ENCODE measurements around the gene PCDHGA1. TPM values are rescaled to one million over a fixed set of nuclear protein-coding genes. Genes with fewer than 3 reads are reported as not detected.
A peak's percentile ranks its signal among the peaks of the same experiment; 100 is the strongest.

The PCDHGA1 gene
- total RNA-seq, 1 experiment from 2014 or later: 0.63 TPM

DNA sequence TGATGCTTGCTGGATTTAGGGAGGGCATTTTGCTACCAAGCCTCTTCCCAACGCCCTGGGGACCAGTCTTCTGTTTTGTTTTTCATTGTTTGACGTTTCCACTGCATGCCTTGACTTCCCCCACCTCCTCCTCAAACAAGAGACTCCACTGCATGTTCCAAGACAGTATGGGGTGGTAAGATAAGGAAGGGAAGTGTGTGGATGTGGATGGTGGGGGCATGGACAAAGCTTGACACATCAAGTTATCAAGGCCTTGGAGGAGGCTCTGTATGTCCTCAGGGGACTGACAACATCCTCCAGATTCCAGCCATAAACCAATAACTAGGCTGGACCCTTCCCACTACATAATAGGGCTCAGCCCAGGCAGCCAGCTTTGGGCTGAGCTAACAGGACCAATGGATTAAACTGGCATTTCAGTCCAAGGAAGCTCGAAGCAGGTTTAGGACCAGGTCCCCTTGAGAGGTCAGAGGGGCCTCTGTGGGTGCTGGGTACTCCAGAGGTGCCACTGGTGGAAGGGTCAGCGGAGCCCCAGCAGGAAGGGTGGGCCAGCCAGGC, 181.5 kb downstream of the PCDHGA1 start:
- Histone ChIP-seq H3K4ac (ENCODE audit: low read depth, low read length) (no peak overlapping the region), H2BK15ac (ENCODE audit: low read depth, low read length) (no peak overlapping the region), H2AFZ (ENCODE audit: low read length) (no peak overlapping the region), H2BK5ac (ENCODE audit: insufficient read length, low read length) (no peak overlapping the region), H4K20me1 (ENCODE audit: control insufficient read depth, insufficient read depth, insufficient read length) (no peaks in the 10 kb centered on the region), H2BK120ac (ENCODE audit: low read depth, low read length, poor library complexity, severe bottlenecking) (no peak overlapping the region), H3K27ac (ENCODE audit: insufficient read length, low read depth, low read length) (no peak overlapping the region), H3K23ac (ENCODE audit: insufficient read length, low read depth, low read length) (no peak overlapping the region), H2BK12ac (ENCODE audit: insufficient read length, low read depth, low read length) (no peak overlapping the region), H3K79me1 (ENCODE audit: insufficient read depth, low read depth, low read length, poor library complexity, severe bottlenecking) (no peaks in the 10 kb centered on the region), H3K56ac (ENCODE audit: insufficient read length, low read depth, low read length) (no peak overlapping the region), H3K18ac (ENCODE audit: insufficient read length, low read depth, low read length) (no peak overlapping the region), H4K5ac (ENCODE audit: insufficient read length, low read depth, low read length) (no peak overlapping the region), H3K4me2 (ENCODE audit: insufficient read depth, insufficient read length, low read length) (no peak overlapping the region), H4K8ac (replicated peaks; ENCODE audit: insufficient read length, low read depth, low read length) (no peak overlapping the region), H3K14ac (ENCODE audit: insufficient read depth, low read length) (no peak overlapping the region), H3K9ac (ENCODE audit: extremely low read depth, insufficient read length, low read length) (no peak overlapping the region), H3K23me2 (ENCODE audit: insufficient read length, low read depth, low read length, poor library complexity, severe bottlenecking) (peaks cover 17% of the 10 kb centered on the region), H3K4me1 (ENCODE audit: insufficient read depth, low read length) (peaks cover 4% of the 10 kb centered on the region; the same call in 1 of the 2 replicates), H4K91ac (ENCODE audit: insufficient read length, low read depth, low read length) (no peak overlapping the region), H3K9me3 (ENCODE audit: control insufficient read depth, low read depth, low read length) (no peaks in the 10 kb centered on the region), H2BK20ac (ENCODE audit: low read depth, low read length, poor library complexity, severe bottlenecking) (no peak overlapping the region), H3K79me2 (ENCODE audit: insufficient read depth, low read length) (no peaks in the 10 kb centered on the region), H3K27me3 (ENCODE audit: insufficient read depth, low read length) (no peaks in the 10 kb centered on the region), H3T11ph (ENCODE audit: low read length) (no peak overlapping the region), H2AK5ac (ENCODE audit: insufficient read length, low read length) (no peak overlapping the region)
- Mint-ChIP-seq H3K27me3 (ENCODE audit: low read depth) (peaks cover 3% of the 10 kb centered on the region; the same call in 1 of the 2 replicates), H3K36me3 (ENCODE audit: insufficient read depth in 1 of 3, low read depth in 3 of 3) (peaks cover 15 to 25% (median 21%) of the 10 kb centered on the region in 3 experiments), H3K4me1 (peaks cover 56 to 66% of the 10 kb centered on the region in 2 experiments), H3K9me3 (no peaks in the 10 kb centered on the region; a peak in 1 of 5 replicates), H3K27ac (no peak overlapping the region), H3K4me3 (peak overlapping the region in 1 of 2 experiments; percentile 88; a peak in 1 of 5 replicates)
- WGBS (ENCODE audit: extremely low coverage, insufficient read length, low lambda C conversion rate): no CpG with 5 or more reads among the region's 4 CpGs
- TF ChIP-seq, protein P1, sequence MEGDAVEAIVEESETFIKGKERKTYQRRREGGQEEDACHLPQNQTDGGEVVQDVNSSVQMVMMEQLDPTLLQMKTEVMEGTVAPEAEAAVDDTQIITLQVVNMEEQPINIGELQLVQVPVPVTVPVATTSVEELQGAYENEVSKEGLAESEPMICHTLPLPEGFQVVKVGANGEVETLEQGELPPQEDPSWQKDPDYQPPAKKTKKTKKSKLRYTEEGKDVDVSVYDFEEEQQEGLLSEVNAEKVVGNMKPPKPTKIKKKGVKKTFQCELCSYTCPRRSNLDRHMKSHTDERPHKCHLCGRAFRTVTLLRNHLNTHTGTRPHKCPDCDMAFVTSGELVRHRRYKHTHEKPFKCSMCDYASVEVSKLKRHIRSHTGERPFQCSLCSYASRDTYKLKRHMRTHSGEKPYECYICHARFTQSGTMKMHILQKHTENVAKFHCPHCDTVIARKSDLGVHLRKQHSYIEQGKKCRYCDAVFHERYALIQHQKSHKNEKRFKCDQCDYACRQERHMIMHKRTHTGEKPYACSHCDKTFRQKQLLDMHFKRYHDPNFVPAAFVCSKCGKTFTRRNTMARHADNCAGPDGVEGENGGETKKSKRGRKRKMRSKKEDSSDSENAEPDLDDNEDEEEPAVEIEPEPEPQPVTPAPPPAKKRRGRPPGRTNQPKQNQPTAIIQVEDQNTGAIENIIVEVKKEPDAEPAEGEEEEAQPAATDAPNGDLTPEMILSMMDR (conservative IDR thresholded peaks at IDR 0.05): no peak
- DNase-seq: no peak
